Measurements from ENCODE around the gene PLPPR2.

DNA sequence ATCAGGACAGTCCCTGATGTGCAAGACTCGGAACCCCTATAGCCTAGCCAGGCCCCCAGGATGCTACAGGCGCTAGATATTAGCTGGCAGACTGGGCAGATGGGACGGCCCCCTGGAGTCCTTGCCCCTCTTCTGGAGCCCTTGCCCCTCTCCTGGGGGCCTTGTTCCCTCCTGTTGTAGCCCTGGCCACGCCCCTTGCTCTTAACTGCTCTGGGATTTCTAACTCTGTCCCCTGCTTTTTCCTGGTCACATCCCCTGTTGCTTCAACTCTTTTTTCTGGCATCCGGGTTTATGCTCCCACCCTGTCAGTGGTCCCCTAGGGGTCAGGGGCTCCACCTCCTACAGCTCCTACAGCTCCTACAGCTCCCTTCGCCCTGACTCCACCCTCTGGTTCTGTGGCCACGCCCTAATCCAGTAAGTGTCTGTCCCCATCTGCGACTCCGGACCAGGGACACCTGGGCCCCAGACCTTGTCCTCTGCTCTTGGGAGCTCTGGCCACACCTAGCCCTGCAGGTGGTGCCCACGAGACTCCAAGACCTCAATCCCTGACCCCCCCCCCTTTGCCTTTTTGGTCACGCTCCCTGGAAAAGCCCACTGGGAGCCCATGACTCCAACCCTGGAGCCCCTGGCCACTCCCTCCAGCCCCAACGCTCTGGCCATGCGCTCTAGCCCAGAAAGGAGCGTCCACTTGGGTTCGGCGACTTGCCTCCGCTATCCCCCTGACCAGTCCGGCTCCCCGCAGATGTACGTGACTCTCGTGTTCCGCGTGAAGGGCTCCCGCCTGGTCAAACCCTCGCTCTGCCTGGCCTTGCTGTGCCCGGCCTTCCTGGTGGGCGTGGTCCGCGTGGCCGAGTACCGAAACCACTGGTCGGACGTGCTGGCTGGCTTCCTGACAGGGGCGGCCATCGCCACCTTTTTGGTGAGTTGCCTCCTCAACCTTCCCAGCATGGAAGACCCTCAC lies 6.8 kb downstream of the PLPPR2 start:
- TF ChIP-seq CTCF (IDR thresholded peaks at IDR 0.05) = no peak
- no peak for TF ChIP-seq POLR2A (IDR thresholded peaks at IDR 0.05)
- no peak for TF ChIP-seq EP300 (IDR thresholded peaks at IDR 0.05)

All from suprapubic skin (tissue), 3 donors.